GM21360 (cell line): Measurements from ENCODE around the gene DBN1.
"Not testable (repeated sequence)": the region's sequence is repeated elsewhere in the genome, so short reads cannot be mapped to it uniquely, and the experiment has no call there.

Experiments
- ATAC-seq: cut with Tn5 transposase; IDR thresholded peaks from one replicate; pipeline ENCODE4 v1.9.1; 2021; ENCODE audit warnings: mild to moderate bottlenecking, moderate library complexity; ENCODE audit not compliant: unreplicated experiment

DBN1 gene

GRCh38 chr5:177491983-177492746 lies 18.7 kb upstream of the DBN1 start:
- no peak for ATAC-seq

- no peak for ATAC-seq
Observed at GRCh38 chr5:177491429-177491945, 18.1 kb upstream of the DBN1 start.

- no peak for ATAC-seq
Observed at GRCh38 chr5:177490992-177491391, 17.6 kb upstream of the DBN1 start.

- ATAC-seq: no peak
Observed at GRCh38 chr5:177490311-177490991, 17.0 kb upstream of the DBN1 start.

- no peak for ATAC-seq
Observed at GRCh38 chr5:177489119-177489716, 15.8 kb upstream of the DBN1 start.

GRCh38 chr5:177487975-177488374 lies 14.5 kb upstream of the DBN1 start:
- ATAC-seq: no peak

GRCh38 chr5:177487144-177487543 lies 13.7 kb upstream of the DBN1 start:
- ATAC-seq: no peak

- no peak for ATAC-seq
Observed at GRCh38 chr5:177486256-177486655, 12.8 kb upstream of the DBN1 start.

- ATAC-seq: not testable (repeated sequence)
Observed at GRCh38 chr5:177485753-177486152, 12.3 kb upstream of the DBN1 start.

- no peak for ATAC-seq
Observed at GRCh38 chr5:177484902-177485549, 11.6 kb upstream of the DBN1 start.

- ATAC-seq: no peak
Observed at GRCh38 chr5:177483994-177484901, 10.8 kb upstream of the DBN1 start.

GRCh38 chr5:177483042-177483441 lies 9.6 kb upstream of the DBN1 start:
- no peak for ATAC-seq

- no peak for ATAC-seq
Observed at GRCh38 chr5:177482359-177482795, 8.9 kb upstream of the DBN1 start.

GRCh38 chr5:177479774-177480173 lies 6.3 kb upstream of the DBN1 start:
- no peak for ATAC-seq

- ATAC-seq: no peak
Observed at GRCh38 chr5:177478711-177479646, 5.5 kb upstream of the DBN1 start.

GRCh38 chr5:177477701-177478477 lies 4.5 kb upstream of the DBN1 start:
- no peak for ATAC-seq

GRCh38 chr5:177476531-177477233 lies 3.2 kb upstream of the DBN1 start:
- no peak for ATAC-seq
